Calu3 (cell line): ENCODE results near the gene SYMPK. TPM values are rescaled to one million over a fixed set of nuclear protein-coding genes. Genes with fewer than 3 reads are reported as not detected.
A peak's percentile ranks its signal among the peaks of the same experiment; 100 is the strongest.

ENCODE experiments used
- BruUV-seq: library from RNA; stranded (reverse); fragments of 400-500 nt; replicated peaks from 2 replicates; lab custom pipeline; 2021; lab: Mats Ljungman, UMichigan
- CTCF ChIA-PET: fragments of 300-600 bp; sonication (Branson Sonifier 250); formaldehyde crosslinking; loops from one replicate; lab custom pipeline; 2022; ENCODE audit warnings: antibody characterized with exemption; lab: Charles Lee
- DNase-seq: peaks from one replicate; pipeline ENCODE4 v3.0.0; 2022
- H3K27ac Mint-ChIP-seq: one replicate; pipeline ENCODE4 v1.8.0; 2022; ENCODE audit warnings: mixed read lengths; ENCODE audit not compliant: unreplicated experiment
- H3K27me3 Mint-ChIP-seq: one replicate; pipeline ENCODE4 v1.8.0; 2022; ENCODE audit warnings: mixed read lengths; ENCODE audit not compliant: unreplicated experiment
- H3K36me3 Mint-ChIP-seq: one replicate; pipeline ENCODE4 v1.8.0; 2022; ENCODE audit warnings: mild to moderate bottlenecking, moderate library complexity, mixed read lengths; ENCODE audit not compliant: insufficient read depth, unreplicated experiment
- H3K4me1 Mint-ChIP-seq: one replicate; pipeline ENCODE4 v1.8.0; 2022; ENCODE audit warnings: mild to moderate bottlenecking, low read depth, mixed read lengths; ENCODE audit not compliant: unreplicated experiment
- H3K4me3 Mint-ChIP-seq: one replicate; pipeline ENCODE4 v1.8.0; 2022; ENCODE audit warnings: mild to moderate bottlenecking, low read depth, moderate library complexity, mixed read lengths; ENCODE audit not compliant: unreplicated experiment
- H3K9me3 Mint-ChIP-seq: one replicate; pipeline ENCODE4 v1.8.0; 2022; ENCODE audit warnings: low read depth, mixed read lengths; ENCODE audit not compliant: unreplicated experiment
- intact Hi-C: fragments of 100-400 bp; cut with micrococcal nuclease; formaldehyde crosslinking; loops from one replicate; pipeline ENCODE4 v1.10.0; 2022; ENCODE audit not compliant: unreplicated experiment
- total RNA-seq: library from RNA; stranded (reverse); gene quantifications from 2 replicates; pipeline ENCODE4 v1.2.3, GENCODE V29; 2022
- TF ChIP-seq, protein P1 (sequence below): fragments of 200-600 bp; IDR thresholded peaks from one replicate; pipeline ENCODE4 v1.8.0; 2022; ENCODE audit warnings: antibody characterized with exemption; ENCODE audit not compliant: unreplicated experiment

SYMPK gene
- total RNA-seq, 1 experiment from 2014 or later, result 130 TPM

DNA sequence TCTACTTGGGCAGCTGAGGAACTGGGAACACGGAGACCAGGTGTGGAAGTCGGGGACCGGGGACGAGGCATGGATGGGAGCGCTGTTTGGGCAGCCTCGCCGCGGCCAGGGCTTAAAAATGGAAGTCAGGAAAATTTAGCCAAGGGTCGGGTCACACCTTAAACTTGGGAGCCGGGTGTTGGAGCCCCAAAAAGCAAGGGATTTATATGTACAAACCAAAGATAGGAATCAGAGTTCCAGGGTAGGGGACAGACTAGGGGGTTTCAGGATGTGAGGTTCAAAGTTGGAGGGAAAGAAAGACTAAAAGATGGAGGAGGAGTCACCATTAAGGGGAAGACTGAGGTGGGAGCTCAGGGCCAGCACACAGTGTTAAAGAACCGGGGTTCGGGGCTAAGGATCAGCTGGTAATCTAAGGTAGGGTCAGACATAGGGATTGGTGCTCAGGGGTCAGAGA, 1.7 kb upstream of the SYMPK start:
- no peak for DNase-seq
- BruUV-seq, result no TSS peak
- Mint-ChIP-seq H3K4me1 (peaks cover 48% of the 10 kb centered on the region), H3K27me3 (no peaks in the 10 kb centered on the region), H3K4me3 (peak overlapping the region; percentile 98), H3K27ac (peak overlapping the region; percentile 25), H3K9me3 (no peaks in the 10 kb centered on the region), H3K36me3 (peaks cover 59% of the 10 kb centered on the region)
- intact Hi-C loops, result loop anchor here (1.0 kb wide), 1 partner anchor 18 kb away; no protein-coding TSS in a partner anchor
- TF ChIP-seq, protein P1, sequence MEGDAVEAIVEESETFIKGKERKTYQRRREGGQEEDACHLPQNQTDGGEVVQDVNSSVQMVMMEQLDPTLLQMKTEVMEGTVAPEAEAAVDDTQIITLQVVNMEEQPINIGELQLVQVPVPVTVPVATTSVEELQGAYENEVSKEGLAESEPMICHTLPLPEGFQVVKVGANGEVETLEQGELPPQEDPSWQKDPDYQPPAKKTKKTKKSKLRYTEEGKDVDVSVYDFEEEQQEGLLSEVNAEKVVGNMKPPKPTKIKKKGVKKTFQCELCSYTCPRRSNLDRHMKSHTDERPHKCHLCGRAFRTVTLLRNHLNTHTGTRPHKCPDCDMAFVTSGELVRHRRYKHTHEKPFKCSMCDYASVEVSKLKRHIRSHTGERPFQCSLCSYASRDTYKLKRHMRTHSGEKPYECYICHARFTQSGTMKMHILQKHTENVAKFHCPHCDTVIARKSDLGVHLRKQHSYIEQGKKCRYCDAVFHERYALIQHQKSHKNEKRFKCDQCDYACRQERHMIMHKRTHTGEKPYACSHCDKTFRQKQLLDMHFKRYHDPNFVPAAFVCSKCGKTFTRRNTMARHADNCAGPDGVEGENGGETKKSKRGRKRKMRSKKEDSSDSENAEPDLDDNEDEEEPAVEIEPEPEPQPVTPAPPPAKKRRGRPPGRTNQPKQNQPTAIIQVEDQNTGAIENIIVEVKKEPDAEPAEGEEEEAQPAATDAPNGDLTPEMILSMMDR, result no peak
- CTCF ChIA-PET, result interaction anchor here (0.7 to 3.6 kb wide), 8 partner anchors 17 to 213 kb away, joined by 3 to 56 read pairs (median 4); partner anchors contain the start of genes IRF2BP1, MYPOP and SIX5

DNA sequence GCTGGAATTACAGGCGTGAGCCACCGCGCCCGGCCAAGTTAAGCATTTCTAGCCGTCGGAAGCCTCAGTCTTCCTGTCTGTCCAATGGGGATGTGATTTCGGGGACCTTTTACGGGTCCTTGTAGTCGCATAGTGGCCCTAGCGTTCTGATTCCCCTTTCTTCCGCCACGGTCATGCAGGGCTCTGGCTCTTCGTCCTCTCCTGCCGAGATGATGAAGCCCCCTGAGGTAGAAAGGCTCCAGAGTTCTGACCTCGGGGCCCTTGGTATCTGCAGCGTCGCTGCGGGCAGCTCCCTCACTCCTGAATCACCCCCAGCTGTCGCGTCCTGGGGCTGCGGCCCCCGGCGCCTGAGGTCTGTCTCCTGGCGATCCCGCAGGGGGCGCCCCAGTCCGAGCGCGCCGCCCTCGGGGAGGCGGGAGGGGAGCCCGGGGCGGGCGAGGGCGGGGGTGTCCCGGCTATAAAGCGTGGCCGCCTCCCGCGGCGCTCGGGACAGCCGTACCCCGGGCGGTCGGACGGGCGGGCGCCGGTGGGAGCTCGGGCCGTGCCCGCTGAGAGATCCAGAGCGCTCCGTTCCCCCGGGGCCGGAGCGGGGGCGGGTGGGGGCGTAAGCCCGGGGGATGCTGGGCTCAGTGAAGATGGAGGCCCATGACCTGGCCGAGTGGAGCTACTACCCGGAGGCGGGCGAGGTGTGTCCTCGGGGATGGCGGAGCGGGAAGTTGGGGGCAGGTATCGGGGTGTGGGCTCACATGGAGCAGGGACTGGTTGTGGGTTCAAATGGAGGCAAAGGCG, 1.1 kb upstream of the SYMPK start, which contains the start of gene FOXA3:
FOXA3 (plus strand) TSS at position 487 of the 789 bp plus-strand sequence; CDS start at position 618, 131 bp downstream.
- TF ChIP-seq, protein P1, result peak; percentile 94
- CTCF ChIA-PET, result interaction anchor here (0.6 to 3.6 kb wide), 21 partner anchors 12 to 1484 kb away, joined by 3 to 56 read pairs (median 4); partner anchors contain the start of genes CCDC61, IRF2BP1, MYPOP and SIX5
- Mint-ChIP-seq H3K4me3 (peak within 1 kb of the TSS; percentile 98), H3K9me3 (no peaks in the 10 kb centered on the region), H3K27ac (peak within 1 kb of the TSS; percentile 96), H3K4me1 (peaks cover 48% of the 10 kb centered on the region), H3K36me3 (peaks cover 65% of the 10 kb centered on the region), H3K27me3 (no peaks in the 10 kb centered on the region)
- DNase-seq, result peak; percentile 92
- no TSS peak for BruUV-seq
- intact Hi-C loops, result loop anchor here (1.0 kb wide), 1 partner anchor 18 kb away; no protein-coding TSS in a partner anchor

DNA sequence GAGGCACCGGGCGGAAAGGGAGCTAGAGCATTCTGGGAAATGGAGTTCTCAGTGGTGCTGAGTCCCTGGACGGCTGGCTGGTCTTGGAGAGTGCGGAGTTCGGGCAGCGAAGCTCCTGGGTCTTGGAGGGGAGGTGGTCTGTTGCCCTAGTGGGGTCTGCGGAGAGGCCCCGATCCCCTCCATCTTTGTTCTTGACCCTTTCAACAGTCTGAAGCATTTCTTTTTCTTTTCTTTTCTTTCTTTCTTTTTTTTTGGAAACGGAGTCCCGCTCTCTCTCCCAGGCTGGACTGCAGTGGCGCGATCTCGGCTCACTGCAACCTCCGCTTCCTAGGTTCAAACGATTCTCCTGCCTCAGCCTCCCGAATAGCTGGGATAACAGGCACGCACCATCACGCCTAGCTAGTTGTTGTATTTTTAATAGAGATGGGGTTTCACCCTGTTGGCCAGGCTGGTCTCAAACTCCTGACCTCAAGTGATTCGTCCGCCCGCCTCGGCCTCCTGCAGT, 440 bp upstream of the SYMPK start:
- TF ChIP-seq, protein P1, result no peak
- Mint-ChIP-seq H3K27me3 (no peaks in the 10 kb centered on the region), H3K4me1 (peaks cover 48% of the 10 kb centered on the region), H3K4me3 (peak overlapping the region; percentile 98), H3K27ac (peak overlapping the region; percentile 96), H3K9me3 (no peaks in the 10 kb centered on the region), H3K36me3 (peaks cover 69% of the 10 kb centered on the region)
- BruUV-seq, result no TSS peak
- no peak for DNase-seq
- CTCF ChIA-PET, result interaction anchor here (0.6 to 3.6 kb wide), 16 partner anchors 12 to 1483 kb away, joined by 3 to 56 read pairs (median 4); partner anchors contain the start of genes CCDC61, IRF2BP1 and SIX5
- intact Hi-C loops, result no loop called here

DNA sequence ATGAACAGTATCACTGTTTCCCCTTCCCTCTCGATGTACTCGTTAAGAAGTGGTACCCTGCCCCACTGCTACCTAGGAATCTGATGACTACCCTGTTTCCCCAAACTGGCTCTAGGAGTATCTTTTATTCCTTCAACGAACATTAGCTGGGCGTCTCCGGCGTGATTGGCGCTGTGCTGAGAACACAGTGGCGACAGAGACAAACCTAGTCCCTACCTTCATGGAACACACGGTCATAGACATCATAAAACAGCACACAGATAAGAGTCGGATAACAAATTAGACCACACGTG, 730 bp downstream of the SYMPK start:
- TF ChIP-seq, protein P1, result no peak
- BruUV-seq, result no TSS peak
- intact Hi-C loops, result no loop called here
- Mint-ChIP-seq H3K27me3 (no peaks in the 10 kb centered on the region), H3K4me3 (peak overlapping the region; percentile 98), H3K9me3 (no peaks in the 10 kb centered on the region), H3K36me3 (peaks cover 75% of the 10 kb centered on the region), H3K27ac (peak overlapping the region; percentile 96), H3K4me1 (peaks cover 43% of the 10 kb centered on the region)
- CTCF ChIA-PET, result interaction anchor here (1.0 to 3.6 kb wide), 3 partner anchors 19 to 45 kb away, joined by 5 to 56 read pairs (median 6); no protein-coding TSS in a partner anchor
- no peak for DNase-seq
